Ureter (tissue), 1 donor: ENCODE data around the gene ASIC3. TPM values are rescaled to one million over a fixed set of nuclear protein-coding genes. Genes with fewer than 3 reads are reported as not detected.
"Not testable (repeated sequence)": the region's sequence is repeated elsewhere in the genome, so short reads cannot be mapped to it uniquely, and the experiment has no call there.

ENCODE experiments used
- DNase-seq: peaks from one replicate; pipeline ENCODE4 v3.0.0-alpha.2; 2020; ENCODE audit warnings: low spot score
- total RNA-seq: library from RNA; stranded (reverse); gene quantifications from one replicate; pipeline ENCODE4 v1.2.4, GENCODE V29; 2023
- donor health status: DM: yes; HTN: yes; CAD: no.

The ASIC3 gene
- total RNA-seq, 1 donor from 2014 or later = 0.34 TPM

DNA sequence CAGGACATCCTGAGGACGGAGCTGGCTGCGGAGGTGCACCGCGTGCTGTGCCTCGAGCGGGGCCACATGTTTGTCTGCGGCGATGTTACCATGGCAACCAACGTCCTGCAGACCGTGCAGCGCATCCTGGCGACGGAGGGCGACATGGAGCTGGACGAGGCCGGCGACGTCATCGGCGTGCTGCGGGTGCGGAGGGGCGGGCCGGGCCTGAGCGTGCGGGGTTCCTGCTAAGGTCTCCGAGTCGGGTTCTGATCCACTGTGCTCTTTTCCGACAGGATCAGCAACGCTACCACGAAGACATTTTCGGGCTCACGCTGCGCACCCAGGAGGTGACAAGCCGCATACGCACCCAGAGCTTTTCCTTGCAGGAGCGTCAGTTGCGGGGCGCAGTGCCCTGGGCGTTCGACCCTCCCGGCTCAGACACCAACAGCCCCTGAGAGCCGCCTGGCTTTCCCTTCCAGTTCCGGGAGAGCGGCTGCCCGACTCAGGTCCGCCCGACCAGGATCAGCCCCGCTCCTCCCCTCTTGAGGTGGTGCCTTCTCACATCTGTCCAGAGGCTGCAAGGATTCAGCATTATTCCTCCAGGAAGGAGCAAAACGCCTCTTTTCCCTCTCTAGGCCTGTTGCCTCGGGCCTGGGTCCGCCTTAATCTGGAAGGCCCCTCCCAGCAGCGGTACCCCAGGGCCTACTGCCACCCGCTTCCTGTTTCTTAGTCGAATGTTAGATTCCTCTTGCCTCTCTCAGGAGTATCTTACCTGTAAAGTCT, 34.4 kb upstream of the ASIC3 start:
- peak; percentile 73 for DNase-seq

DNA sequence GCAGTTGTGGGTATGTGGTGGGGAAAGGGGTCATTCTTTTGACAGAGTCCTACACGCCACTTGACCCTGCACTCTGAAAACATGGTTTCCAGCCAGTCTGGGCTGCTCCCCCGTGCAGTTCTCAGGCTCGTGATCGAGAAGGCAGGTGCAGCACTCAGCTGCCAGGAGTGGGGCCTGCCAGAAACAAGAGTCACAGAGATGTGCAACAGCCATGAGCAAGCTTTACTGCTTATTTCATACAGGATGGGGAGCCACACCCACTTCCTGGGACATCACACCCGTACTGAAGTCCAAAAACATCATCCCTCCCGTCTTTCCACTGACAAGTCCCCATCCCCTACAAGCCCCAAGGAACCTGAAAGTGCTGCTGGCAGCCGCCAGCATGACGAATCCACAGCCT, 33.4 kb upstream of the ASIC3 start:
- no peak for DNase-seq

DNA sequence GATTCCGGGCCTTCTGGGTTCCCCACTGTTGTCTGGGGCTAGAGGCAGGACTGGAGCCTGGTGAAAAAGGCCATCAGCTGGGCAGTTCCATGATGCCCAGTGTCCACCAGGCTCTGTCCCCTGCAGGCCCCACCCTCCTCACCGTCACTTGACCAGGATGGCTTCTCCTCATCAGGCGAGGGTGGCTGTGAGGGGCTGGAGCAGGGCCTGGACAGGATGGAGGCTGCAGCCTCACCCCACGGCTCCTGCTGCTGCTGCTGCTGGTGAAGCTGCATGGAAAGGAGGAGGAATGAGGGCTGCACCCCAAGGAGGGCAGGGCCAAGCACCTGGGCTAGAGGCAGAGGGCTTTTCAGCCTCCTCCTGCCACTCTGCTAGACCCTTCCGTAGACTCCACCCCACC, 32.4 kb upstream of the ASIC3 start:
- DNase-seq = no peak

GRCh38 chr7:151016505-151016904, 31.8 kb upstream of the ASIC3 start:
- no peak for DNase-seq

DNA sequence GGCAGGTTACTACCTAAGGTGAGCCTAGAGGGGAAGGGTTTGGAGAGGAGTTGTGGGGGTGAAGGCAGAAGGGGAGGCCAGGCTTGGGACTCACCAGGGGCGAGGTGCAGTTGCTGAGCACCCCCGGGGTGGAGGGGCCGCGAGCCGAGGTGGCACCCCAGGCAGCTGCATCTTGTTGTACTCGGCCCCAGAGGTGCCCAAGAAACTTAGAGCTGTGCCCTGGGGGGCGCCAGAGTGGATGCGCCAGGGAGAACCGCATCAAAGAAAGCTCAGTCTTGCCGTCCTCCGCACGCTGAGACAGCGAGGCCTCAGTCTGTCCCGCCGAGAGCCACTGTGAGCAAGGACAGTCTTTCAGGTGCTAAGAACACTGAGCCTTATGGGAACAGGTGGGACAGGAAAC, 31.4 kb upstream of the ASIC3 start:
- DNase-seq = no peak

DNA sequence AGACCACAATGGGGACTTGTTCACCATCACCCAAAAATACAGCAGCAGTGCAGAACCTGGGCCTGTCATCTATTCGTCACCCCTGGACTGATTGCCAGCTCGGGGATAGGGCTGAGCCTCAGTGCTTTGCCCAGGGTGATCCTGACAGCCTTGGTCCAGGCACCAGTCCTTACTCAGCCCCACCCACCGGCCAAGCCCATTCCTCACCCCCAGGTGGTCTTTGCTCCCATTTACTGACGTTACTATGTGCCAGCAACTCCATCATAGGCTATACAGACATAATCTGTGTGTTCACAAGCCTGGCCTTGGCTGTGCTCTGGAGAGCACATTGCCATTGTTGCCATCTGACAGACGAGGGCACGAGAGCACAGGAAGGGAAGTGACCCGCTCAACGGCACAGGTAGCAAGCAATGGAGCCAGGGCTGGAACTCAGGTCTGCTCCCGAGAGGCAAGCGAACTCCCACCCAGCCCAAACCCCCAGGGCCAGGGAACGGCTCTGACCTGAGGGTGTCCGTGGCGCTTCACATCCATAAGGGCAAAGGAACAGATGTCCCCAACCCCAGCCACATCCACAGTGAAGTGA, 30.9 kb upstream of the ASIC3 start:
- DNase-seq = no peak

GRCh38 chr7:151017953-151018420, 30.3 kb upstream of the ASIC3 start:
- peak; percentile 66 for DNase-seq

DNA sequence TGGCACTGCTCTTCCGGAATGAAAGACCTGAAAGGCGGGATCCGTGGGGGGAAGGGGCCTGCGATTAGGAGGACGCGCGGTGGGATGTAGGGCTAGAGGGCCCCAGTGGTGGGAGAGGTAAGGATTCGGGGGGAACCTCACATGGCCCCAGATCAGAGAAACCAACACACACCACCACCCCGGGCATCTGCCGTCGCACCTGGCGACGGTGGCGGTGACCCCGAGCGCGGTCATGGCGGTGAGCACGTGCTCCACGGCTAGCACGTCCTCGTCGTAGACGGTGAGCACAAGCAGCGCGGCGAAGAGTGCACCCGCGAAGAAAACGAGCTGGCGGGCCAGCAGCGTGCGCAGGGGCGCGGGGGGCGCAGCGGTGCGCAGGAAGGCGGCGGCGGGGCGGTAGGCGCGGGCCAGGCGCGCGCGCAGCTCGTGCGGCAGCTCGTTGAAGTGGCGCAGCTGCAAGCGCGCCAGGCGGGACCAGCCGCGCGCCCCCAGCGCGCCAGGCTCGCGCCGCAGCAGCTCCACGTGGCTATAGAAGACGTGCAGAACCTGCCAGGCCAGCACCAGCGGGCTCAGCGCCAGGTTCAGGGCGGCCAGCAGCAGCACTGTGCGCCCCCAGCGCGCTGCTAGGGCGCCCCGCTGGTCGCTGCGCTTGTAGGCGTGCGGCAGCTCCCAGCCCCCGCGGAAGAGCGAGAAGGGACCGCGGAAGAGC, 29.8 kb upstream of the ASIC3 start:
- DNase-seq = no peak

DNA sequence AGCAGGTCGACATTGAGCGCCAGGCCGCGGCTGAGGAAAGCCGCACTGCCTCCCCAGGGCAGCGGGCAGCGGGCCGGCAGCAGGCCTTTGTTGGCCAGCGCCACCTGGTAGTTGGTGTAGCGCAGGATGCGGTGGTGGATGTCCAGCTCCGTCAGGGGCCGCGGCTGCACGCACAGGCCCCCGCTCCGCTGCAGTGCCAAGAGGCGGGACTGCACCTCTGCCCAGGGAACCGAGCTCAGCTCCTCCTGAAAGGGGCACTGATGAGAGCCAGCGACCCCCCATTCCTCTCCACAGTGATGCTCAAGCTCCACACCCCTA, 29.2 kb upstream of the ASIC3 start:
- no peak for DNase-seq

GRCh38 chr7:151020231-151020630, 28.1 kb upstream of the ASIC3 start:
- no peak for DNase-seq

DNA sequence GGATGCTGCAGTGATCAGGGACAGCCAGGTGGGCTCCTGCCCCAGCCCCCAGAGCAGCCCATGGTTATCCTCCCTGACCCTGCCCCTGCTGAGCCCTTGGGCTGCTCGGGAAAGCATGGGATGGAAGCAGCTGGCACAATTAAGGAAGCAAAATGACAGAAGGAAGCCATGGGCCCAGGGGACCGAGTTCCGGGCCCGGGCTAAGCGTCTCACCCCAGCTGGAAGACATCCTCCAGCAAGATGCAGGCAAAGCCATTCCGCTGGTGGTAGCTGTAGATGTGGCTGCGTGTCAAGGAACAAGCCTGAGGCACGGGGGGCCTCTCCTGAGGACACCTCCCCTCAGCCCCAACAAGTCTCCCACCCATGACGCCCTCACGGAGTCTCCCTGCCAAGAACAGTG, 25.1 kb upstream of the ASIC3 start:
- no peak for DNase-seq

DNA sequence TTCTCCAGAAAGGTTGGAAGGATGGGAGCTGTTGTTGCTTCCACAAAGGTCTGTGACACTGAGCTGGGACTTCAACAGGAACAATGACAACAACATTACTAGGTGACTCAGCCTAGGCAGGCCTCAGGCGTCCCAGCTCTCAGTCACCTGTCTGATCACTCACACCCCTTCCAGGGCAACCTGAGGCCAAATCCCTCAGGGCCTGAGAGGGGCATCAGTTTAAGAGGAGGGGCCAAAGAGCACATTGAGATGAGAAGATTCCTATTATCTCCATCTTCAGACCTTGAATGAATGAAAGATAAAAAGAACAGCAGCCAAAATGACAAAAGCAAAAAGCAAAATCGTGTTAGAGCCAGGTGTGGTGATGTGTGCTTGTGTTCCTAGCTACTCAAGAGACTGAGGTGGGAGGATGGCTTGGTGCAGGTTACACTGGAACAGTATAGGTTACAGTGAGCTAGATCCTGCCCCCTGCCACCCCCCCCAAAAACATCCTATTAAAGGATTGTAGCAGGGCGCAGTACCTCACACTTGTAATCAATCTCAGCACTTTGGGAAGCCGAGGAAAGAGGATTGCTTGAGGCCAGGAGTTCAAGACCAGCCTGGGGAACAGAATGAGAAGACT, 23.8 kb upstream of the ASIC3 start, which contains the start of gene ATG9B:
TSS of gene ATG9B (minus strand) at position 60 of the 622 bp plus-strand sequence. CDS start 71 bp downstream, outside the sequence.
- DNase-seq = no peak

- DNase-seq = no peak
Observed at GRCh38 chr7:151025924-151026671, 22.2 kb upstream of the ASIC3 start.

DNA sequence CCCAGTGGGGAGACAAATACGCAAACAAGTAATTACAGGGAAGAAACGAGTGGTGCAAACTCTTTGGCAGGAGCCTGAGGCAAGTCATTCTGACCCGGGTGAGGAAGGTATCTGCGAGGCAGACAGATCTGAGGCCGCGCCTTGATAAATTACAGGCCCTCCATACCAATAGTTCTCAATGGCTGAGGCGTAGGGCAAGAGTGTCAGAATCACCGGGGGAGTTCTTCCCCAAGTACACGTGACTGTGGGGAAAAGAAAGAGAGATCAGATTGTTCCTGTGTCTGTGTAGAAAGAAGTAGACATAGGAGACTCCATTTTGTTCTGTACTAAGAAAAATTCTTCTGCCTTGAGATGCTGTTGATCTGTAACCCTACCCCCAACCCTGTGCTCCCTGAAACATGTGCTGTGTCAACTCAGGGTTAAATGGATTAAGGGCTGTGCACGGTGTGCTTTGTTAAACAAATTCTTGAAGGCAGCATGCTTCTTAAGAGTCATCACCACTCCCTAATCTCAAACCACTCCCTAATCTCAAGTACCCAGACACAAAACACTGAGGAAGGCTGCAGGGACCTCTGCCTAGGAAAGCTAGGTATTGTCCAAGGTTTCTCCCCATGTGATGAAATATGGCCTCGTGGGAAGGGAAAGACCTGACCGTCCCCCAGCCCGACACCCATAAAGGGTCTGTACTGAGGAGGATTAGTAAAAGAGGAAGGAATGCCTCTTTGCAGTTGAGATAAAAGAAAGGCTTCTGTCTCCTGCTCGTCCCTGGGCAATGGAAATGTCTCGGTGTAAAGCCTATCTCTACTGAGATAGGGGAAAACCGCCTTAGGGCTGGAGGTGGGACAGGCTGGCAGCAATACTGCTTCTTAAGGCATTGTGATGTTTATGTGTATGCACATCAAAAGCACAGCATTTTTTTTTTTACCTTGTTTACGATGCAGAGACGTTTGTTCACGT, 21.3 kb upstream of the ASIC3 start:
- not testable (repeated sequence) for DNase-seq

DNA sequence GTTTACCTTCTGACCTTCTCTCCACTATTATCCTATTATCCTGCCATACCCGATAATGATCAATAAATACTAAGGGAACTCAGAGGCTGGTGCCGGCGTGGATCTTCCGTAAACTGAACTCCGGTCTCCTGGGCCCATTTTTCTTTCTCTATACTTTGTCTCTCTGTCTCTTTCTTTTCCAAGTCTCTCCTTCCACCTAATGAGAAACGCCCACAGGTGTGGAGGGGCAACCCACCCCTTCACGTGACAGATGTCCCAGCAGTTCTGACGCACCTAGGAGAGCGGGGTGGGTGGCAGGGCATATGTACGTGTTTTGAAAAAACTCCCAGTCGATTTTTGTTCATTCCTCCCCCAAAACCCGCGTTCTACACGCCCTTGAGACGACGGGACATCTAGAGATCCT, 20.6 kb upstream of the ASIC3 start:
- DNase-seq = not testable (repeated sequence)

- DNase-seq = peak; percentile 100
Observed at GRCh38 chr7:151028131-151028947, 20.0 kb upstream of the ASIC3 start, which contains the start of gene ABCB8. TSS of gene ABCB8 (plus strand) at chr7:151028450. CDS start at chr7:151028516, 66 bp downstream.

GRCh38 chr7:151028948-151029501, 19.3 kb upstream of the ASIC3 start:
- no peak for DNase-seq

- DNase-seq = no peak
Observed at GRCh38 chr7:151031011-151031410, 17.3 kb upstream of the ASIC3 start.
